LHCN-M2 (cell line): Measurements from ENCODE around the gene SPCS1. TPM values are rescaled to one million over a fixed set of nuclear protein-coding genes. Genes with fewer than 3 reads are reported as not detected.
"Not testable (repeated sequence)": the region's sequence is repeated elsewhere in the genome, so short reads cannot be mapped to it uniquely, and the experiment has no call there.

ENCODE experiments used
- DNase-seq: peaks from one replicate; pipeline ENCODE4 v3.0.0-alpha.2; 2012; ENCODE audit warnings: low read depth
- total RNA-seq: library from RNA; depleted of rRNA; stranded (reverse); fragments of >200 nt; gene quantifications from 2 replicates; pipeline ENCODE4 v1.2.3, GENCODE V29; 2014

Gene SPCS1
- total RNA-seq, 1 experiment from 2014 or later: 187 TPM

DNA sequence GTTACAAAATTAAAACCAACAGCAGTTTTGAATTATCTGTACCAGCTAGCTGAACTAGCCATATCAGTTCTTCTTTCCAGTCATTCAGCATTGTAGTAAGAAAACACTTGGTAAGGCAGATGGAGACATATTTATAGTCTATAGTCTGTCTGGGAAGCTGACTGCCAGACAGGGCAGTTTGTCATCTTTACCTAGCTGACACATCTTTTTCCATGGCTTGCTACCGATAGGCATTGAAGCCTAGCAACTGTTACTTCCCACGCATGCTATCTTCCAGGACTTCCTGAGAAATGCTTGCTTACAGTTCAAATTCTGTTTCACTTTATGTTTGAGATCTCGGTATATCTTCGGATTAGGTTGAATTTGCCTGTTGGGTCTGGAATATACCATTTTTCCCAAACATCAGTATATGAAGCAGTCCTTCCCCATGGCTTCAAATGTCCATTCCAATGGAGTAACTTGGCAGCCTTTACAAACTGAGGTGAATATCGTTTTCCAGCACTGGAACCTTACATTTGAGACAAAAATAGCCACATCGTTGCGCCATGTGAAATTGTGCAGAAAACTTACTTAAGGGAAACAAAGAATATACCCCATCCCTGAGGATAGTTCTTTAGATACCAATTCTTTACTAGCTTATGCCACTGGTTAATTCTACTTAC is 11.2 kb upstream of the SPCS1 start:
- no peak for DNase-seq

DNA sequence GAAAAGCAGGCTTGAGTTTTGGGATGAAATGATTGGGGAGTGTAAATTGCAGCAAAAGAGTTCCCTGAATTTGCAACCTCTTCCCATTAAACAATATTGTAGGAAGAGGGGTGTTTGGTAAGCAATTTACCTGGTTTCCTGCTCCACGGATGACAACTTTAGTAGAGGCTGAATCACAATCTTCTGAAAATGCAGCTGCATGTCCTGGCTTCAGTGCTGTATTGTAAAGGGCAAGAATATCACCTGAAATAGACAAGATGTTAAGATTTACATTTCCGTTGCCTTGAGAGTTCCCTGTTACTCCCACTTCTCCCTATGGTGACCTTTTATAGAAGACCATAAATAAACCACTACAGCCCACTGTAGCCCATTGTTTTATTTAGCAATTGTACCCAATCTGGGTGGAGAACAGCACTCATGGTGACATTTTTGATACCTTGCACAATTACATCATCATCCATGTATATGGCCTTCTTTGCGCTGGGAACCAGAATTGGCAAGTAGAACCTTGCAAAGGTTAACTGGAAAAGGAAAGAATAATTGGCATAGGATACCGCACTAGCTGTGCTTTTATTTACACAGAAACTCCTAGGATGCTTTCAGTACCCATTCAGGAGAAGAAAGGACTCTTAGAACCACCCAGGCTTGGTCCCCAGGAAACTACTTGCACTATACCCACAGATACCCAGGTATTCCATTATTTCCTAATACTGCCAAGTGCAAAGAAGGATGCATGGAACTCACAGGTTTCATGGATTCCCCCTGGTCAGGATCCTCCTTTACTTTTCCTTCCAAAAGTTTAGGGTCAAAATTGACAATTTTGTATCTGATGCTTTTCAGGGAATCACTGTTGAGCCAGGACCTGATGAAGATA is 9.9 kb upstream of the SPCS1 start:
- no peak for DNase-seq

DNA sequence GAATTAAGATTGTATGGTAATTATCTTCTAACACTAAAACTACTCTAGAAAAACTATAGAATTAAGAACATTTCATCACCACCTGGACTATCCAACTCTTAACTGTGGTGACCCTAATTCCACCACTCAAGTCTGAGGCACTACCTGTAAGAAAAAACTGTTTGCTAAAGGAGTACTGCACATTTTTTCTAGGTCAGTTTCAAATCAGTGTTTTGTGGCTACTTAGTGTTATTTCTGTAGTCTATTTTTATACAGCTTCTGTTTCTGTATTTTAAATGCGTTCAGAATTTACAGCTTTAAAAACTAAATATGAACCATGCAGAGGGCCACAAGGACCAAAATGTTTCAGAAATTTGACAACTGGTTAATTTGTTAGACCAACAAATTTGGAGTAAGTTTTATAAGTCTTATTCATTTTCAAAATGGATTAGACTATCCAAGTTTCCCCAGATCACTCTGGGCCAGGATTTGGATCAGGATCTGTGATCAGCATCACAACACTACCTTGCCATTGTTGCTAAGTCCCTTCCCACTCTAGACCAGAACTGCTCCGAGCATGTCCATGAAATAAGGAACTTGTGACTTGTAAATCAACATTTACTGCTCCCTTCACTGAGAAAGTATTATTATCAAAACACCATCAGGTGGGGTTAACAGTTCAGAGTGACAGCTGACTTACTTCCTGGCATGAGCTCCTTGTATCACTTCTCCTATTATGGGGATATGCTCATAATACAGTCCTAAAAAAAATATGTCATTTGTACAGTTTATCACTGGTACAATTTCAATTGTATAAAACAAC is 8.9 kb upstream of the SPCS1 start:
- DNase-seq: peak; percentile 64

DNA sequence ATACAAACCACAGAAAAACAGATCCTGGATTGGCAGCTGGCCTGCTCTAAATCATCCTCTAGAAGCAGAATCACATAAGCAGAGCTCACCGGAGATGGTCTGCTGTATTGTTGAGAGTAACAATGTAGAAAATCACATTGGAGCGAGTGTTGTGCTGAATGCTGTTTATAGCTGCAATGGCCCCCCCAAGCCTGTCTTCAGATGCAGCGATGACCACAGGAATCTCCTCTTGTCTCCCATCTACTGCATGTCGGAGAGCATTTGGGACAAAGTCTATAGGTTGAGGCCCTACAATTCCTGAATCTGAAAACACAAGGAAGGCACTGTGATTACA is 8.3 kb upstream of the SPCS1 start:
- DNase-seq: no peak

DNA sequence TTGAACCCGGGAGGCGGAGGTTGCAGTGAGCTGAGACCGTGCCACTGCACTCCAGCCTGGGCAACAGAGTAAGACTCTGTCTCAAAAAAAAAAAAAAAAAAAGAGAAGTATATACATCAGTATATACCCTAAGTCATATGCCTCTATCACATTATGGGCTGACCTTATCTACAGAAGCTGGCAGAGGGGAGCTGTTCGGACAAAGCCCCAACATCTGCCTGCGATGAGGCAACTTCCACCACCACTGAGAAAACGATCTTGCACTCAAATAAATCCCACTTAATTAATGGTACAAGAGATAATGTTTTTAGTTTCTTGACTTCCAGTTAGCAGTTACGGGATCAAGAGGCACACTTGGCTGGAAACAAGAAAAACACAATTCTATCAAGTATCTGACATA is 2.6 kb upstream of the SPCS1 start:
- no peak for DNase-seq

DNA sequence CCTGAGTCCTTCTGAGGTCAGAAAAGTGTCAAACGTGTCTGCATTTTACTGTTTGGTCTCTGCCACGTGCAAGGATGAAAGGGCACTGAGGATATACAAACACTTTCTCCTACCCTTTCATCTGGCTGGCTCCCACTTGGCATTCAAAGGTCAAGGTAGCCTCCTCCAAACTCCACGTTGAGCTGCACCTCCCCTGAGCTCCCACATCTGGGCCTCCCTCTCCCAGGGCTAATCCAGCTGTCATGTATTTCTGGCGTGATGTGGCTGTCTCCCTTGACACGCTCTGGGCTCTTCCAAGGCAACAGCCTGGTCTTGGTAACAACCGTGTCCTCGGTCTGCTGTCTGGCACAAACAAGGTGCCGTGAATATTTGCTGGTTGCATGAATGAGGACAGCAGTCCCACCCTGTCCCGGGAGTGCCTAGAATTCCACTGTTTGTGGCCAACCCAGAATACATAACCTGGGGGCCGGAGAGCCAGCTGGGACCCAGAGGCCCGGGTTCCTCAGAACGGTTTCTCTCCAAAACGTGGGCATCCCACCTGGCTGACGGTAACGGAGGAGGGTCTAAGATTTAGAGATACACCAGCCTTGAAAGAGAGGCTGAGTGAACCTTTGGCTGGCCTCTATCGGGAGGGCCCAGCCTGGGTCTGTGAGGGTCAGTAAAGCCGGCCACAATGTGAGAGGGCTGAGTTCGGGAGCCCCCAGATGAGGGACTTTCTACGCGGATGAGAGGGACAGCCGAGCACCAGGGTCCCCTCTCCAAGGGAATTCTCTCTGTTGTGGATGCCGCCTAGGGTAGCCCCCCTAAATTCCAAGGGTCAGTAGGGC is 1.1 kb upstream of the SPCS1 start:
- DNase-seq: peak; percentile 45

DNA sequence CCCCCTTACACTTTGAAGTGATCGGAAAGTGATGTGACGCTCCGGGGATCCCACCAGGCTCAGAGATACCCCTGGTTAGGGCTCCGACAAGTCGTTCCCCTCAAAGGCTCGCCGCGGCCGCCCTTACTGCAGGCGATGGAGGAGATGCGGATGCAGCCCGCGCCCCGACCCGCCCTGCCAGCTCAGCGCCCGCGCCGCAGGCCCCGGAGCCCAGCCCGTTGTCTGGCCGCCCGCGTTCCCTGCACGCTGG is 543 bp upstream of the SPCS1 start:
- DNase-seq: no peak

DNA sequence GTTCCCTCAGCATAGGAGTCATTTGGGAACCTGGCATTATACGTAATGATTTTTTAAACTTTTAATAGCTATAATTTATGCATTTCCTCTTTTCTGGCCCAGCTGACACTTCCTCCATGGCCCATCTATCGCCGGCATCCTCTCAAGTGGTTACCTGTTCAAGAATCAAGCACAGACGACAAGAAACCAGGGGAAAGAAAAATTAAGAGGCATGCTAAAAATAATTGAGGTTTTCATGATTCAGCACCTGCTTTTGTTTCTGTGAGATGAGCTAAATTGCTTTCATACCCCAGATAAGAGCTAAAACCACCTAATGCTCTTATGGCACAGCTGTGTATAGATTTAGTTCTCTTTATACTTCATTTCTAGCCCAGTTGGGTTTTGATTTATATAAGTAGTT is 1.7 kb downstream of the SPCS1 start:
- DNase-seq: no peak

DNA sequence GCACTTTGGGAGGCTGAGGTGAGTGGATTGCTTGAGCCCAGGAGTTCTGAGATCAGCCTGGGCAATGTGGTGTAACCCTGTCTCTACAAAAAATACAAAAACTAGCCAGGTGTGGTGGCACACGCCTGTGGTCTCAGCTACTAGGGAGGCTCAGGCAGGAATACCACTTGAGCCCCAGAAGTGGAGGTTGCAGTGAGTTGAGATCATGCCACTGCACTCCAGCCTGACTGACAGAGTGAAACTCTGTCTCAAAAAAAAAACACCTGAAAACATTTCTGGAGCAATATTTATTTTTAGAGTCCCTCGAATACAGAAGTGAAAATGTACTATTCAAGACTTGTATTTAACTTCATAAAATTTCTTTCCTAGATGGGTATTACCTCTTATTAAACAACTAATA is 4.6 kb downstream of the SPCS1 start:
- no peak for DNase-seq

DNA sequence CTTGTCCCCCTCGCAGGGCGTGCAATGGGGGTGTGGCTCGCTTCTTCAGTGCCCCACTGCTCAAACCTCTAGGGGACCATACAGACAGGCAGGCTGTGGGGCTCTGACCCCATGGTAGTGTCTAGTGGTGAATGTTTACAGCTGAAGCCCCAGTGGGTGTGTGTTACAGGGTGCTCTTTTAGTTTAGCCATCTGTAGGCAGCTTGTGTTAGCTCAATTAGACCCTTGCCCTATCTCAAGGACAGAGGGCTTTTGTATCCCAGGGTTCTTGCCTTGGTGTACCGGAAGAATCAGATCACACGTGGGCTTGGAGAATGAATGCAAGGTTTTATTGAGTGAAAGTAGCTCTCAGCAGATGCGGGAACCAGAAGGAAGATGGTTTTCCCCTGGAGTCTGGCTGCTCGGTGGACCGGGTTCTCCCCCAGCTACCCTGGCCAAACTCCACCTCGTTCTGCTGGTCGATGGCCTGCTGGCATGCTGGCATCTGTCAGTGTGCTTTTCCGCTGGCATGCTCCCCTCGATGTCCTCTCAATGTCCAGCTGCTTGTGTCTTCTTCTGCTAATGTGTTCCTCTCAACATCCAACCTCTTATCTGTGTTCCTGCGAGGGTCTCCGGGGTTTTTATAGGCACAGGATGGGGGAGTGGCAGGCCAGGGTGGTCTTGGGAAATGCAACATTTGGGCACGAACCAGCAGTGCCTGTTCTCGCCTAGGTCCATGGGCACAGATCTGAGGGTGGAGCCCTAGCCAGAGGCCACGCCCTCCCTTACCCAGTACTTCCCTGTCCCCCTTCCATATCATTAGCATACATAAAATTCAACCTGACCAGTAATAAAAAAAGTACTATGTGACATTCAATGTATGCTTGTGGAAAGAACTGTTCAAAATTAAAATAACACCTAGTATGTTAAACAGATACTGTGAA is 6.6 kb downstream of the SPCS1 start:
- no peak for DNase-seq

DNA sequence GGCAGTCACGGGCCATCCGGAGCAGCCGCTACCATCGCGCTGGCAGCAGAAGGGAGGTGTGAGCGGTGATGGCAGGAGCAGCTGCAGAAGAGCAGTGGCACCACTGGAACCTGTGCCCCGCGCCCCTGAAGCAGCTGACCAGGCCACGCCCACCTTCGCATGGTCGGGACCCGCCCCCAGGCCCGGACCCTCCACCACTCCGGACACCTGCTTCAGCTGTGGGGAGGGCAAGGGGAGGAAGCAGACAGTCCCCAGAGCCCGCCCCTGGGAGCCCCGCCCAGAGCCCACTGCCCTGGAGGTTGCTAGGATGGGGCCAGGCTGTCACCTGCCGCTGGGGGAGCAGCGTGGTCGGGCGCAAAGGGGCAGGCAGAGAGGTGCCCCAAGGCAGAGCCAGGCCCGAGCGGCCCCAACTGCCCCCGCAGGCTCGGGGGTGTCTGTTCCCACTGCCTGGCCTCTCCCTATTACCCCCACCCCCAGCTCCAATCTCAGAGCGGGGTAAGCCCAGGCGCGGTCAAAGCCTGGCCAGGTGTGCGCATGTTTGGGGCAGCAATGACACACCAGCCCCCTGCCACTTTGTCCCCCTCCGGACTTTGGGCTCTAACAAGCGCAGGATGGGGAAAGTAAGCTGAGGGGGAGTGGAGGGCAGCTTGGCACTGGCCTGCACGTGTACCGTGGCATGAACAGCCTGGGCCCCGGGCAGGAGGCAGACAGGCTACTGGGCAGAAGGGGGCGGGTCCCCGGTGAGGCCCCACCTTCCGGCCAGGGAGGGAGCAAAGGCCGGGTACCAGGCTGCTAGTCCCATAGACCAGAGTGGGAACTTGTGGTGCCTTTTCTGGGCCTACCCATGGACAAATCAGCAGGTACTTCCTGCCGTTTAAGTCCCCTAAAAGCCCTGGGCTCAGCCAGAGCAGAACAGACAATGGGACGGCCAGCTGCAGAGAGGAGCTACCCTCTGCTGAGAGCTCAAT is 8.7 kb downstream of the SPCS1 start:
- no peak for DNase-seq

DNA sequence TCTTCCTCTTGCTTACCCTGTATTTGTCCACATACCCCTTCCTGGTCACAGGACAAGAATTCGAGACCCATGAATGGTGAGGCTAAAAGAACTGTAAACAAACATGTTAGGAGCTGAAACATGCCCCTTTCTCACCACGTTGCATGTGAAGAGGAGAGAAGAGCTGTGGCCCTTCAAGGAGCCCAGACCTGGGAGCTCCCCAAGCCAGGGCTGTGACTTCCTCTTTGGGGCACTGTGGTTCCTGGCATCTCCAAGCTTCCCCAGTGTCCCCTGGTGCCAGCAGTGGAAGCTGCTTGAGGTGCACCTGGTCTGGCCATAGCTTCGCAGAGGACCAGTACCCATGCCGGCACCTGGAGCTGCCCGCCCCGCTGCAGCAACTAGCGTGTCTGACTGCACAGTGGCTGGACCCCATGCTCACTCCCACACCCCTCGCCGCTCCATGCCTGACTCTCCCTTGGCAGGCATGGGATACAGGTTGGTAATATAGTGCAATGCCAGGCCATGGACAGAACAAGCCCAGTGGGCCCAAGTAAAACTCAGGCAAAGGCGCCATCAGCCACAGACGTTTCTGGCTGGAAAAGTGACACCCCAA is 9.9 kb downstream of the SPCS1 start:
- no peak for DNase-seq

DNA sequence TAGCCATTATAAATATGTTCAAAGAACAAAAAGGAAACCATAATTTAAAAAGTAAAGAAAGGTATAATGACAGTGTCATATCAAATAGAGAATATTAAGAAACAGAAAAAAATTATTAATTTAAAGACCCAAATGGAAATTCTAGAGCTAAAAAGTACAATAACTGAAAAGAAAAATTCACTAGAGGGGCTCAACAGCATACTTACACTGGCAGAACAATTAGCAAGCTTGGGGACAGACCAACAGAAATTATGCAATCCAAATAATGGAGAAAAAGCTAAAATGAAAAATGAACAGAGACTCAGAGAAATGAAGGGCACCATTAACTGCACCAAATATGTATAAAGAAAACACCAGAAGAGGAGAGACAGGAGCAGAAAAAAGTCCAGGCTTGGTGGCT is 13.7 kb downstream of the SPCS1 start:
- no peak for DNase-seq

DNA sequence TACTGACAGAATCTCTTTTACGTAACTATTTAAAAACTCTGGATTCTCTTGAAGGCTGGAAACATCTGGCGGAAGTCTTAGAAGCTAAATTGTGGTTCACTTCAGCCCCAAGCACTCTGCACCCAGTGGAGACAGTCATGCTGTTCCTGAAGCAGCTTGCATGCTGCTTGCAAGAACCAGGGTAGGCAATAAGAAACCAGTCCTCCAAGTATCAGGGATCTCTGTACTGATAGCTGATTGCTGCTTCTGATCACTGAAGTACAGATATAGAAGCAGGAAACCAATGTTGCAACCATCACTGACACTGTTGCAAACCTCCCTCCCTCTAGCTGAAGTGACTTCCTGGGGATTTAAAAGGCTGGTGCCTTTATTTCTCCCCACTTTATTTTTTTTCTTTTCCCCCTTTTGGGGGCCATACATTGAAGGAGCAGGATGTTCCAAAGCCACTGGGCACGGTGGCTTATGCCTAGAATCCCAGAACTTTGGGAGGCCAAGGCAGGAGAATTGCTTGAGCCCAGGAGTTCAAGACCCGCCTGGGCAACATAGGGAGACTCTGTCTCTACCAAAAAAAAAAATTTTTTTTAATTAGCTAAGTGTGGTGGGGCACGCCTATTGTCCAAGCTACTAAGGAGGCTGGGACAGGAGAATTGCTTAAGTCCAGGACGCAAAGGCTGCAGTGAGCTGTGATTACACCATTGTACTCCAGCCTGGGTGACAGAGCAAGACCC is 15.3 kb downstream of the SPCS1 start:
- DNase-seq: no peak

DNA sequence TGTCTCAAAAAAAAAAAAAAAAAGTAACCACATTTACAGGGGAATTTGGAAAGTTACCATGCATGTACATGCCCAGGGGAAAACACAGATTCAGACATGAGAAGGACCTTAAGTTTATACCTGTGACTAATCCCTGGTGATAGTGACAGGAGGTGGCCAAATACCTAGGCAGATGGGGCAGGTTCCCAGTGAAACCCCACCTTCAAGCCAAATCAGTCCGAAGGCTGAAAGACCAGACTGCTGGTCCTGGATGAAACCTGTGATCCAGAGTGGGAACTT is 15.8 kb downstream of the SPCS1 start:
- no peak for DNase-seq

DNA sequence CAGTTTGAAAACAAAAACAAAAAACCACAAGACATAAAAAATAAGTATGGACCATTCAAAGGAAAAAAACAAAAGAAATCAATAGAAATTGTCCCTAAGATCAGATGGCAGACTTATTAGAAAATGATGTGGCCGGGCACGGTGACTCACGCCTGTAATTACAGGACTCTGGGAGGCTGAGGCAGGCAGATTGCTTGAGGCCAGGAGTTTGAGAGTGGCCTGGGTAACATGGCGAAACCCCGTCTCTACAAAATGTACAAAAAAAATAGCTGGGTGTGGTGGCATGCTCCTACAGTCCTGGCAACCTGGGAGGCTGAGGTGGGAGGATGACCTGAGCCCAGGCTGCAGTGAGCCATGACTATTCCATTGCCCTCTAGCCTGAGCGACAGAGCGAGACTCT is 16.6 kb downstream of the SPCS1 start:
- no peak for DNase-seq

DNA sequence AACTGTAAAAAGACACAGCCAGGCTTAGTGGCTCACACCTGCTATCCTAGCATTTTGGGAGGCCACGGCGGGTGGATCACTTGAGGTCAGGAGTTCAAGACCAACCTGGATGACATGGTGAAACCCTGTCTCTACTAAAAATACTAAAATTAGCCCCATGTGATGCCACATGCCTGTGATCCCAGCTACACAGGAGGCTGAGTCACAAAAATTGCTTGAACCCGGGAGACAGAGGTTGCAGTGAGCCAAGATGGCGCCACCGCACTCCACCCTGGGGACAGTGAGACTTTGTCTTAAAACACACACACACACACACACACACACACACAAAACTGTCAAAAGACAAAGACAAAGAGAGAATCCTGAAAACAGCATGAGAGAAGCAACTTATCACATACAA is 18.0 kb downstream of the SPCS1 start:
- DNase-seq: no peak

DNA sequence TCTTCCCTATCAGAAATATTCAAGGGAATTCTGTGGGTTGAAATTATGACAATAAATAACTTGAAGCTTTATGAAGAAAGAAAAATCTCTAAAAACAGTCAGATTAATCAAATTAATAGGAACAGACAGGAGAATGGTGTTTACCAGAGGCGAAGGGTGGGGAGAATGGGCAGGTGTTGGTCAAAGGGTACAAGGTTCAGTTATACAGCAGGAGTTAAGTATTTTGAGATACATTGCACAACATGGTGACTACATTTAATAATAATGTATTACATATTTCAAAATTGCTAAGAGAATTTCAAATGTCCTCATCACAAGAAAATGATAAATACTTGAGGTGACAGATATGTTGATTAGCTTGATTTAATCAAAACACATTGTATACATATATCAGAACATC is 18.6 kb downstream of the SPCS1 start:
- no peak for DNase-seq

DNA sequence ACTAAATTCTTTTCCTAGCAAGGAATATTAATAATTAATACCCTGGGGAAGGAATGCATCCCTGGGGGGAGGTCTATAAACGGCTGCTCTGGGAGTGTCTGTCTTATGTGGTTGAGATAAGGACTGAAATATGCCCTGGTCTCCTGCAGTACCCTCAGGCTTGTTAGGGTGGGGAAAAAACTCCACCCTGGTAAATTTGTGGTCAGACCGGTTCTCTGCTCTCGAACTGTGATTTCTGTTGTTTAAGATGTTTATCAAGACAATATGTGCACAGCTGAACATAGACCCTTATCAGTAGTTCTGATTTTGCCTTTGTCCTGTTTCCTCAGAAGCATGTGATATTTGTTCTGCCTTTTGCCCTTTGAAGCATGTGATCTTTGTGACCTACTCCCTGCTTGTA is 22.8 kb downstream of the SPCS1 start:
- DNase-seq: not testable (repeated sequence)
